Esophagus squamous epithelium (tissue), 4 donors: ENCODE measurements around the gene RNASE9.
A peak's percentile ranks its signal among the peaks of the same experiment; 100 is the strongest.

Experiments used
- POLR2A ChIP-seq, 4 donors: fragments of 450-650 bp; IDR thresholded peaks; one replicate each; pipeline ENCODE4 v1.6.1; 2017; ENCODE audit warnings: antibody characterized with exemption in 4 of 4, mild to moderate bottlenecking in 4 of 4, moderate library complexity in 3 of 4
- TF ChIP-seq, protein P1 (sequence below), 6 experiments: fragments of 450-650 bp in 4 of 6; fragments of 200-600 bp in 2 of 6; sonication (generic) in 2 of 6; IDR thresholded peaks; one replicate each; pipeline ENCODE4 v1.5.1; 2016 to 2019; ENCODE audit warnings: antibody characterized with exemption in 6 of 6, mild to moderate bottlenecking in 4 of 6, moderate library complexity in 4 of 6

GRCh38 chr14:20609215-20610001 is 48.6 kb upstream of the RNASE9 start:
- TF ChIP-seq, protein P1, sequence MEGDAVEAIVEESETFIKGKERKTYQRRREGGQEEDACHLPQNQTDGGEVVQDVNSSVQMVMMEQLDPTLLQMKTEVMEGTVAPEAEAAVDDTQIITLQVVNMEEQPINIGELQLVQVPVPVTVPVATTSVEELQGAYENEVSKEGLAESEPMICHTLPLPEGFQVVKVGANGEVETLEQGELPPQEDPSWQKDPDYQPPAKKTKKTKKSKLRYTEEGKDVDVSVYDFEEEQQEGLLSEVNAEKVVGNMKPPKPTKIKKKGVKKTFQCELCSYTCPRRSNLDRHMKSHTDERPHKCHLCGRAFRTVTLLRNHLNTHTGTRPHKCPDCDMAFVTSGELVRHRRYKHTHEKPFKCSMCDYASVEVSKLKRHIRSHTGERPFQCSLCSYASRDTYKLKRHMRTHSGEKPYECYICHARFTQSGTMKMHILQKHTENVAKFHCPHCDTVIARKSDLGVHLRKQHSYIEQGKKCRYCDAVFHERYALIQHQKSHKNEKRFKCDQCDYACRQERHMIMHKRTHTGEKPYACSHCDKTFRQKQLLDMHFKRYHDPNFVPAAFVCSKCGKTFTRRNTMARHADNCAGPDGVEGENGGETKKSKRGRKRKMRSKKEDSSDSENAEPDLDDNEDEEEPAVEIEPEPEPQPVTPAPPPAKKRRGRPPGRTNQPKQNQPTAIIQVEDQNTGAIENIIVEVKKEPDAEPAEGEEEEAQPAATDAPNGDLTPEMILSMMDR (IDR thresholded peaks at IDR 0.05) = peak; percentile 93 to 99 (median 98)
- TF ChIP-seq POLR2A (IDR thresholded peaks at IDR 0.05) = no peak
